HG03457 (cell line): Measurements from ENCODE around the gene CNEP1R1.

Experiments used
- ATAC-seq: cut with Tn5 transposase; IDR thresholded peaks from one replicate; pipeline ENCODE4 v1.9.1; 2021; ENCODE audit warnings: moderate number of reproducible peaks; ENCODE audit not compliant: unreplicated experiment

The CNEP1R1 gene

GRCh38 chr16:50015631-50016030 is 9.4 kb upstream of the CNEP1R1 start:
- ATAC-seq: no peak

DNA sequence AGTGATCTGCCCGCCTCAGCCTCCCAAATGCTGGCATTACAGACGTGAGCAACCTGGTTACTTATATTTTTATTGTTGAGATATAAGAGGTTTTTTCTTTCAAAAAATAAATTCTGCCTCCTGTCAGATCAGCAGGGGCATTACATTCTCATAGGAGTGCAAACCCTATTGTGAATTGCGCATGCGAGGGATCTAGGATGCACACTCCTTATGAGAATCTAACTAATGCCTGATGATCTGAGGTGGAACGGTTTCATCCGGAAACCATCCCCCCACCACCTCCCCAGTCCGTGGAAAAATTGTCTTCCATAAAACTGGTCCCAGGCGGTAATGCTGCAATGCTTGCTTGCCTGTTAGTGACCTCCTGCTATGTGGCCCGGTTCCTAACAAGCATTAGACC is 7.5 kb upstream of the CNEP1R1 start:
- ATAC-seq: no peak

DNA sequence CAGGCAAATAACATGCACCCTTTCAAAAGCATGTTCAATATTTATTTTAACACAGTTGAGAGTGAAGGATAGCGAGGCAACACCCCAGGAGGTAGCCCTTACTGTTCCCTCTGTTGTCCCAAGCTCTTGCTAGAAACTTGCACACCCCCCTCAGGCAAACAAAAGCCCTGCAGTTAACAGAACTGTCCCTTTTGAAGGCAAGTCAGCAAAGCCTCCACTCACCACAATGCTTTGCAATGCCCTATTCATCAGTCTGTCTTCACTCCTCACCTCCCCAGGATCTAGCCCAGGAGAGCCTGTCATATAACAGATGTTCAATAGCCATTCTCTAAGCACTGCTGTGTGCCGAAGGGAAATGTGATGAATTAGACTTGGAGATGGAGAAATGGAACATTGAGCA is 3.5 kb upstream of the CNEP1R1 start:
- ATAC-seq: no peak

DNA sequence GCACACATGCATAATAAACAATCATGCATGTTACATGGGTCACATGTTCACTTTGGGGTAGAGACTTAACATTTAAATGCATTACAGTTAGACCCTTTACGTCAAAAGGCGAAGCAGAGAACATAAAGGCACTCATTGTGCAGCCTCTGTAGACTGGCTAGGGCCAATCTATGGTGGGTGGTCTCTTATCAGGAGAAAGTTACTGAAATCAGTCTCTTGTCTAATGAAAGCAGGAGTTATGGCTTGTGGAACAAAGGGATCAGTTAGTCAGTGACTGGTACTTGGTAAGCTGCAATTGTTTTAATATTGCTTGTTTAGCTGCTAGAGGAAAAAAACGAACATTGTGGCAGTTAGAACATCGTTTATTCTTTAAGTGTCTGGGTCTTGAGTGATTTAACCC is 1.4 kb upstream of the CNEP1R1 start:
- ATAC-seq: no peak

GRCh38 chr16:50024207-50024606 is 818 bp upstream of the CNEP1R1 start:
- no peak for ATAC-seq

DNA sequence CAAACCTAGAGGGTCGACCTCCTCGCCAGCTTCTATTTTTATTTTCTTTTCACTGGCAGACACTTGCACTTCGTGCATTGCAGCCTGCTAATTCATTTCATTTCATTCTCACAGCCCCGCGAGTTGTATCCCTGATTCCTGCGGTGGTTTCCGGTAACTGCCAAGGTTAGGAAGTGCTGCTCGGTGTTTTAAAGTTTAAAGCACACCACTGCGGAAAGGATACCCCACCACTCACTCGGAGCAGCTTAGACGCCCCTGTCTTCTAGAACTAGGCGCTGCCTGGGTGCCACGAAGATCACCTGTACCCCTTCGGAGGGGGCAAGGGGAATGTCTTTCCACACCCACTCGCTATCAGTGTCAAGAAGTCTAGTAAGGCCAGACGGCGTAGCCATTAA is 509 bp downstream of the CNEP1R1 start:
- no peak for ATAC-seq

DNA sequence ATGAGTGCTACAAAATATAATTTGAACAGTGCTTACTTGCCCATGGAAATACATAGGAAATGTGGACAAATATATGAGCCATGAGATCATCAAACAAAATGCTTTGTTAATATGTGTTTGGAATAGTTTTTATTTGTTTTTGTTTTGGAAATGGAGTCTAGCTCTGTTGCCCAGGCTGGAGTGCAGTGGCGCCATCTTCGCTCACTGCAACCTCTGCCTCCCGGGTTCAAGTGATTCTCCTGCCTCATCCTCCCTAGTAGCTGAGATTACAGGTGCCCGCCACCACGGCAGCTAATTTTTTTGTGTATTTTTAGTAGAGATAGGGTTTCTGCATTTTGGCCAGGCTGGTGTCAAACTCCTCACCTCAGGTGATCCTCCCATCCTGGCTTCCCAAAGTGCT is 2.8 kb downstream of the CNEP1R1 start:
- ATAC-seq: no peak

DNA sequence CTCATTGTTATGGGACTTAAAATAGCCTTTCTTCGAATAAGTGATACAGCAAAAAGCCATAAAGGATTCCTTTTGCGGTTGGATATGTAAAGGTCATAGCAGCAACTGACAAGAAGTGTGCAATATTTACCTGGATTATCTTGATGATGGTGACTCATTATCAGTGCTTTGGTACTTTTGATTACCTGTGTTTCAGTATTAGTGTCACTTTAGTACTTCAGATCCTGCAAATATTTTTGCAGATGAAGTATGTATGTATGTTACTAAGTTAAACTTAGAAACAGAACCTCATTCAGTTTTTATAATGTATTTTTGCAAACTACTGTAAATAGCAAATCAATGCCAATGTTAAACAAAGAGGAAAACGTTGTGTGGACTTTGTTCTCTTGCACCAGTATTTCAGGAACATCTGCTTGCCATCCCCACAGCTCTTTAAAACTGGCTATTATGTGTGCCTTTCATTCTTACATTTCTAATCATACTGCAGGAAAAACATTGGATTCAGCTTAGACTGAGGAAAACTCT is 10.5 kb downstream of the CNEP1R1 start:
- no peak for ATAC-seq

DNA sequence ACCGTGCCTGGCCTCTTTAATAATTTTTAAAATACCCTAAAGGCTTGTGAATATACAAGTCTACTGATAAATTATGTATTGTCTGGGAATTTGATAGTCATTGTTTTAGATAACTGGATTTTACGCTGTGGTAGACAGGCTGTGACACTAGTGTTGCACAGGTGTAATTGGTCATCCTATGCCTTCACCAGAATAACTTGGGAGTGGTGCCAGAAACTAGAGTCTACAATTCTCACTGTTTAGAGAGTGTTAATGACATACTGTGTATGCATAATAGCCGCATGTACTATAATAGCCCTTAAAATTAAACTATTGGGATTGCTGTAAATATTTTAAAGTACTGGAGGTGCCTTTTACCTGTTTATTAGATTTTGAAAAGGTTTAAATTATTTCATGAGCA is 11.4 kb downstream of the CNEP1R1 start:
- ATAC-seq: no peak

GRCh38 chr16:50037662-50038220 is 12.7 kb downstream of the CNEP1R1 start:
- no peak for ATAC-seq

GRCh38 chr16:50038286-50038685 is 13.3 kb downstream of the CNEP1R1 start:
- no peak for ATAC-seq

GRCh38 chr16:50038756-50039529 is 13.9 kb downstream of the CNEP1R1 start:
- no peak for ATAC-seq

- no peak for ATAC-seq
Measured at GRCh38 chr16:50040018-50040417, 15.0 kb downstream of the CNEP1R1 start.

DNA sequence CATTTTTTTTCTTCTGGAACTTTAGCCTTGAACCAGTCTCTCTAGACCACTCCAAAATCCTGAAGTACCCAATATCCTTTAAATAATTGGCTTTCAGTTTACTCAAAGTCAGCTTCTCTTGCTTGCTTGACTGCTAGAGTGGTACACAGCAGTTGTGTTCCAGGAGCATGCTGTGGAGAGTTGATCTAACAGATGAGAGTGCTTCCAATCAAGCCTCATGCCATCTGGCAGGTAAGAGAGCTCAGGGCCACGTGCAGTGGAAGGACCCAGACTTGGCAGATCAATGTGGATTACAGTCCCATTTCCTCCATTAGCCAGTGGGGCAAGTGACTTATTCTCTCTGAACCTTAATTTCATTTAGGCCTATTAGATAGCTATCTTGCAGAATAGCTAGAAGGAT is 15.7 kb downstream of the CNEP1R1 start:
- no peak for ATAC-seq

GRCh38 chr16:50043358-50043757 is 18.3 kb downstream of the CNEP1R1 start:
- ATAC-seq: no peak

GRCh38 chr16:50045412-50045811 is 20.4 kb downstream of the CNEP1R1 start:
- no peak for ATAC-seq

DNA sequence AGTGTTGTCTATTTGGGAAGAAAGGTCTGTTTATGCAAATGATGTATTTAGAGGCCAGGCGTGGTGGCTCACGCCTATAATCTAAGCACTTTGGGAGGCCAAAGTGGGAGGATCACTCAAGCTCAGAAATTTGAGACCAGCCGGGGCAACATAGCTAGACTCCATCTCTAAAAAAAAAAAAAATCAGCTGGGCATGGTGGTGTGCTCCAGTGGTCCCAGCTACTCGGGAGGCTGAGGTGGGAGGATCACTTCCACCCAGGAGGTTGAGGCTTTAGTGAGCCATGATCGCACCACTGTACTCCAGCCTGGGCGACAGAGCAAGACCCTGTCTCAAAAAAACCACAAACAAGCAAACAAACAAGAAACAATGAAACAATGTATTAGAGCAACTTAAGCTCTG is 21.8 kb downstream of the CNEP1R1 start:
- ATAC-seq: no peak

GRCh38 chr16:50047864-50048263 is 22.8 kb downstream of the CNEP1R1 start:
- no peak for ATAC-seq

DNA sequence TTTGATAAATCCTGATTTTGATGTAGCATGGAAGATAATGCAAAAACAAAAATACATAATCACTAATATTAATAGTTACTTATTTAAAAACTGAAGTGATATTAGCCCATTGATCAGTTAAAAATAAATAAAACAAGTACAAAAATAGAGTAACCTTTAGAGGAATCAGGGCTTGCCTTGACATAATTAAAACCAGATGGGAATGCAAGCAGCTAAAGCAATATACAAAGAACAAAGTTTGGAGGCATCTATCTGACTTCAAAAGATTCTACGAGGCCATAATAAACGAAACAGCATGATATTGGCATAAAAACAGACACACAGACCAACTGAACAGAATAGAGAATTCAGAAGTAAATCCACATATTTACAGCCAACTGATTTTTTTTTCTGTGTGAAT is 25.8 kb downstream of the CNEP1R1 start:
- ATAC-seq: no peak

GRCh38 chr16:50056226-50056625 is 31.2 kb downstream of the CNEP1R1 start:
- no peak for ATAC-seq

- no peak for ATAC-seq
Measured at GRCh38 chr16:50058091-50058771, 33.2 kb downstream of the CNEP1R1 start.

DNA sequence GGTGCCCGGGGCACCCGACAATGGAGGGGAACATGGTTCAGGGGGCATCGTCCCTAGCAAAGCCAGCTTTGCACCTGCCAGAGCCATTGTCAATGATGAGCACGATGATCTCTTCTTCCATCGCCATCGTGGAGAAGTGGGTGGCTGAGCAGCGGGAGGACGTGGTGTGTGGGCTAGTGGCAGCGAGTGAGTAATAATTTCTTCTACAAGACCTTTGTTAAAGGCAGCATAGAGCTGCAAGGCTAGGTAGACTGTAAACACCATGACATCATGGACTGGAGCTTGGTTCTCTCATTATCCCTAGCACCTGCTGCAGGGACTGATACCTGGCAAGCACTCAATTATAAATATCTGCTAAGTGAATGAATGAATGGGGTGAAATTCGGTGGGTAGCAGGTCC is 34.1 kb downstream of the CNEP1R1 start:
- no peak for ATAC-seq
